Fibroblast of skin of abdomen (primary cell): Measurements from ENCODE around the gene KRT33A.

ENCODE experiments used
- DNase-seq: peaks from one replicate; pipeline ENCODE4 v3.0.0-alpha.2; 2013

The KRT33A gene

GRCh38 chr17:41301916-41302901 lies 48.4 kb downstream of the KRT33A start, which contains the start of gene KRTAP29-1:
Gene KRTAP29-1 (minus strand): TSS chr17:41302851. CDS start chr17:41302851, 0 bp downstream.
- DNase-seq: no peak

GRCh38 chr17:41301204-41301790 lies 49.3 kb downstream of the KRT33A start:
- no peak for DNase-seq

- no peak for DNase-seq
Measured at GRCh38 chr17:41298458-41299135, 52.0 kb downstream of the KRT33A start.

- no peak for DNase-seq
Measured at GRCh38 chr17:41296846-41297245, 53.8 kb downstream of the KRT33A start.
